Adrenal gland (tissue), 12 donors: ENCODE data around the gene ROR1. TPM values are rescaled to one million over a fixed set of nuclear protein-coding genes. Genes with fewer than 3 reads are reported as not detected.

ENCODE experiments used
- DNase-seq, 7 donors: peaks; one replicate each; pipeline ENCODE4 v3.0.0-alpha.2; 2019 to 2020
- H3K27ac ChIP-seq, 5 donors: fragments of 200-600 bp; sonication (generic) in 4 of 5; 1 replicate in 3 of 5; 2 replicates in 2 of 5; pipeline versions ENCODE4 v1.5.1 to v1.8.0; 2016 to 2020; ENCODE audit warnings: mild to moderate bottlenecking in 1 of 5
- H3K27me3 ChIP-seq: fragments of 200-600 bp; 2 replicates; pipeline ENCODE4 v1.8.0; 2021
- H3K36me3 ChIP-seq, 2 donors: fragments of 200-600 bp; replicated peaks in 1 of 2; 1 replicate in 1 of 2; 2 replicates in 1 of 2; pipeline versions ENCODE4 v1.5.1 to v1.8.0; 2018 to 2022
- H3K4me1 ChIP-seq, 2 donors: fragments of 200-600 bp; replicated peaks in 1 of 2; 1 replicate in 1 of 2; 2 replicates in 1 of 2; pipeline versions ENCODE4 v1.5.1 to v1.8.0; 2018 to 2021
- H3K4me3 ChIP-seq, 4 donors: fragments of 200-600 bp; sonication (generic) in 3 of 4; one replicate each; pipeline ENCODE4 v1.5.1; 2016 to 2018
- H3K9me3 ChIP-seq, 3 donors: fragments of 200-600 bp; sonication (generic) in 1 of 3; replicated peaks in 1 of 3; 1 replicate in 2 of 3; 2 replicates in 1 of 3; pipeline versions ENCODE4 v1.5.1 to v1.8.0; 2016 to 2021
- CTCF ChIP-seq, 6 experiments: fragments of 450-650 bp in 4 of 6; fragments of 200-600 bp in 2 of 6; sonication (generic) in 1 of 6; IDR thresholded peaks; 1 replicate in 5 of 6; 2 replicates in 1 of 6; pipeline versions ENCODE4 v1.5.1 to v1.8.0; 2016 to 2021; ENCODE audit warnings: antibody characterized with exemption in 6 of 6, mild to moderate bottlenecking in 2 of 6, moderate library complexity in 1 of 6
- POLR2A ChIP-seq, 2 donors: fragments of 450-650 bp; IDR thresholded peaks; one replicate each; pipeline ENCODE4 v1.6.1; 2017; ENCODE audit warnings: antibody characterized with exemption in 2 of 2, mild to moderate bottlenecking in 2 of 2, moderate library complexity in 1 of 2
- WGBS, 4 donors: extraction: QIAGEN DNeasy Blood & Tissue Kit in 2 of 4; methylation state at CpG; one replicate each; pipeline versions ENCODE4 v1.1.5 to v1.1.7; 2013 to 2017; 5-methylcytosine and 5-hydroxymethylcytosine counted together
- intact Hi-C, 2 donors: fragments of 100-400 bp; cut with DNase I; formaldehyde crosslinking; loops; one replicate each; pipeline versions ENCODE4 v1.14.1 to v1.15.0; 2022 to 2023
- polyA plus RNA-seq, 3 donors: library from polyadenylated mRNA; stranded (reverse); fragments of 200-250 nt in 2 of 3; fragments of 350-450 nt in 1 of 3; fragmentation: Illumina TruSeq in 1 of 3; extraction: RNeasy Lipid Tissue Mini Kit (QIAGEN cat#74804) in 1 of 3; gene quantifications; one replicate each; pipeline ENCODE4 v1.2.3, GENCODE V29; 2013 to 2014
- total RNA-seq, 9 donors: library from RNA; depleted of rRNA in 4 of 9; stranded (reverse); fragments of >200 nt in 4 of 9; fragments of 120-200 nt in 1 of 9; fragmentation: NEBNext Ultra II Directional in 1 of 9; extraction: Animal tissue kit (Norgen Biotek cat#: 25700) in 1 of 9; gene quantifications; one replicate each; pipeline versions ENCODE4 v1.1.0 to v1.2.4, GENCODE V29; 2013 to 2023
- donor health status: healthy with polysubstance abuse.
- donor health status: Bipolar disorder and iron deficiency.
- donor health status: DM: yes; HTN: yes; CAD: no.
- donor health status: DM: no; HTN: no; CAD: no.
- donor health status: DM: no; HTN: no; CAD: no.
- donor health status: DM: yes; HTN: yes; CAD: no.

Gene ROR1
- total and polyA plus RNA-seq, 12 donors: 0.54 to 4.6 (median 2.6) TPM

GRCh38 chr1:63945943-63946342 lies 172.1 kb downstream of the ROR1 start:
- DNase-seq: no peak
- H3K36me3 ChIP-seq: no peaks in the 10 kb centered on the region
- H3K4me1 ChIP-seq: no peaks in the 10 kb centered on the region
- WGBS, 4 donors: 96 to 100% (median 99%) methylated on average over 1 of the region's 1 CpG
- H3K27me3 ChIP-seq: no peaks in the 10 kb centered on the region
- no peak overlapping the region for H3K4me3 ChIP-seq
- TF ChIP-seq CTCF (IDR thresholded peaks at IDR 0.05) (no peak), POLR2A (IDR thresholded peaks at IDR 0.05) (no peak)
- no peaks in the 10 kb centered on the region for H3K9me3 ChIP-seq
- H3K27ac ChIP-seq: no peak overlapping the region
- intact Hi-C loops: no loop called here

- Histone ChIP-seq H3K27me3 (no peaks in the 10 kb centered on the region), H3K36me3 (no peaks in the 10 kb centered on the region), H3K27ac (no peak overlapping the region), H3K9me3 (no peaks in the 10 kb centered on the region), H3K4me1 (no peaks in the 10 kb centered on the region), H3K4me3 (no peak overlapping the region)
- no peak for DNase-seq
- intact Hi-C loops: no loop called here
- no peak for TF ChIP-seq POLR2A (IDR thresholded peaks at IDR 0.05)
- 64 to 81% (median 75%) methylated on average over 11 of the region's 11 CpGs for WGBS, 4 donors
Observed at GRCh38 chr1:63946866-63947491, 173.2 kb downstream of the ROR1 start.

- Histone ChIP-seq H3K9me3 (no peaks in the 10 kb centered on the region), H3K27me3 (no peaks in the 10 kb centered on the region), H3K4me1 (no peaks in the 10 kb centered on the region), H3K36me3 (no peaks in the 10 kb centered on the region), H3K27ac (no peak overlapping the region), H3K4me3 (no peak overlapping the region)
- WGBS, 4 donors: 74 to 81% (median 79%) methylated on average over 3 of the region's 3 CpGs
- intact Hi-C loops: no loop called here
- no peak for TF ChIP-seq CTCF (IDR thresholded peaks at IDR 0.05)
- no peak for DNase-seq
Observed at GRCh38 chr1:63947904-63948303, 174.1 kb downstream of the ROR1 start.

- Histone ChIP-seq H3K4me3 (no peak overlapping the region), H3K4me1 (peaks cover 0 to 5% of the 10 kb centered on the region in 2 donors), H3K27ac (no peak overlapping the region), H3K27me3 (no peaks in the 10 kb centered on the region), H3K9me3 (peaks cover 0 to 7% (median 0%) of the 10 kb centered on the region in 3 donors), H3K36me3 (no peaks in the 10 kb centered on the region)
- 40 to 59% (median 49%) methylated on average over 3 of the region's 3 CpGs for WGBS, 4 donors
- peak in 2 of 7 donors; percentile 26 to 27 for DNase-seq
- intact Hi-C loops: loop anchor here in 1 of 2 donors (10.0 kb wide), 1 partner anchor 135 kb away; no protein-coding TSS in a partner anchor
- TF ChIP-seq CTCF (IDR thresholded peaks at IDR 0.05): no peak
- no peak for TF ChIP-seq POLR2A (IDR thresholded peaks at IDR 0.05)
Observed at GRCh38 chr1:63950023-63950422, 176.2 kb downstream of the ROR1 start.
